Upper lobe of left lung (tissue), 6 donors: Measurements from ENCODE around the gene TMX1. TPM values are rescaled to one million over a fixed set of nuclear protein-coding genes. Genes with fewer than 3 reads are reported as not detected.
A peak's percentile ranks its signal among the peaks of the same experiment; 100 is the strongest.

ENCODE experiments used
- ATAC-seq, 2 donors: fragments of 200-7000 bp; cut with Tn5 transposase; one replicate each; pipeline ENCODE4 v1.9.1; 2022; ENCODE audit warnings: mild to moderate bottlenecking in 2 of 2, moderate library complexity in 2 of 2; ENCODE audit not compliant: low FRiP score in 2 of 2
- DNase-seq, 2 donors: peaks; one replicate each; pipeline ENCODE4 v3.0.0-alpha.2; 2019 to 2020
- H3K27ac ChIP-seq, 4 donors: fragments of 200-600 bp; sonication (generic); one replicate each; pipeline ENCODE4 v1.5.1; 2016 to 2019
- H3K27me3 ChIP-seq, 4 donors: fragments of 200-600 bp; sonication (generic); one replicate each; pipeline ENCODE4 v1.5.1; 2017 to 2019
- H3K36me3 ChIP-seq, 4 donors: fragments of 200-600 bp; sonication (generic); one replicate each; pipeline ENCODE4 v1.5.1; 2016 to 2019
- H3K4me1 ChIP-seq, 4 donors: fragments of 200-600 bp; sonication (generic); one replicate each; pipeline ENCODE4 v1.5.1; 2018 to 2019
- H3K4me3 ChIP-seq, 4 donors: fragments of 200-600 bp; sonication (generic); one replicate each; pipeline ENCODE4 v1.5.1; 2017 to 2019; ENCODE audit warnings: mild to moderate bottlenecking in 2 of 4, moderate library complexity in 1 of 4
- H3K9me3 ChIP-seq, 4 donors: fragments of 200-600 bp; sonication (generic); one replicate each; pipeline ENCODE4 v1.5.1; 2018 to 2019
- CTCF ChIP-seq, 6 experiments: fragments of 450-650 bp in 4 of 6; fragments of 200-600 bp in 2 of 6; sonication (generic) in 2 of 6; IDR thresholded peaks; one replicate each; pipeline ENCODE4 v1.5.1; 2016 to 2019; ENCODE audit warnings: antibody characterized with exemption in 6 of 6
- EP300 ChIP-seq, 4 donors: sonication (generic); formaldehyde crosslinking; IDR thresholded peaks; one replicate each; pipeline ENCODE4 v1.5.1; 2017; ENCODE audit warnings: antibody characterized with exemption in 4 of 4, control low read depth in 2 of 4
- POLR2A ChIP-seq, 4 donors: fragments of 450-650 bp; IDR thresholded peaks; one replicate each; pipeline ENCODE4 v1.5.1; 2016 to 2017; ENCODE audit warnings: antibody characterized with exemption in 4 of 4, mild to moderate bottlenecking in 2 of 4
- POLR2AphosphoS5 ChIP-seq, 2 donors: sonication (generic); formaldehyde crosslinking; IDR thresholded peaks; one replicate each; pipeline ENCODE4 v1.5.1; 2017; ENCODE audit warnings: antibody characterized with exemption in 2 of 2
- WGBS, 2 donors: methylation state at CpG; one replicate each; pipeline ENCODE4 v1.1.5; 2017 to 2018; 5-methylcytosine and 5-hydroxymethylcytosine counted together
- total RNA-seq, 6 donors: library from RNA; depleted of rRNA in 4 of 6; stranded (reverse); fragments of >200 nt in 4 of 6; gene quantifications; one replicate each; pipeline versions ENCODE4 v1.1.0 to v1.2.1, GENCODE V29; 2016 to 2021
- donor health status: DM: no; HTN: no; CAD: no; lungs with moderate emphysema.
- donor health status: DM: no; HTN: yes; CAD: no; lungs with severe emphysema.

Gene TMX1
- total RNA-seq, 6 donors from 2014 or later: 9.7 to 34.3 (median 29.1) TPM

GRCh38 chr14:51276605-51277004 lies 36.6 kb downstream of the TMX1 start:
- Histone ChIP-seq H3K9me3 (no peaks in the 10 kb centered on the region), H3K4me3 (no peak overlapping the region), H3K36me3 (no peaks in the 10 kb centered on the region), H3K27ac (no peak overlapping the region), H3K4me1 (no peaks in the 10 kb centered on the region), H3K27me3 (no peaks in the 10 kb centered on the region)
- no peak for DNase-seq
- ATAC-seq: no peak
- TF ChIP-seq POLR2AphosphoS5 (IDR thresholded peaks at IDR 0.05): no peak
- TF ChIP-seq POLR2A (IDR thresholded peaks at IDR 0.05): no peak
- TF ChIP-seq CTCF (IDR thresholded peaks at IDR 0.05): no peak
- TF ChIP-seq EP300 (IDR thresholded peaks at IDR 0.05): no peak
- WGBS, 2 donors: 94 to 97% methylated on average over 1 of the region's 1 CpG

- H3K9me3 ChIP-seq: no peaks in the 10 kb centered on the region
- no peak for TF ChIP-seq POLR2A (IDR thresholded peaks at IDR 0.05)
- TF ChIP-seq CTCF (IDR thresholded peaks at IDR 0.05): no peak
- TF ChIP-seq EP300 (IDR thresholded peaks at IDR 0.05): no peak
- TF ChIP-seq POLR2AphosphoS5 (IDR thresholded peaks at IDR 0.05): no peak
- H3K4me3 ChIP-seq: no peak overlapping the region
- H3K27ac ChIP-seq: no peak overlapping the region
- no peaks in the 10 kb centered on the region for H3K27me3 ChIP-seq
- ATAC-seq (no peak), DNase-seq (no peak)
- WGBS, 2 donors: 75 to 81% methylated on average over 4 of the region's 4 CpGs
- H3K36me3 ChIP-seq: no peaks in the 10 kb centered on the region
- H3K4me1 ChIP-seq: no peaks in the 10 kb centered on the region
Observed at GRCh38 chr14:51277753-51278415, 37.8 kb downstream of the TMX1 start.

- Histone ChIP-seq H3K4me1 (no peaks in the 10 kb centered on the region), H3K4me3 (no peak overlapping the region), H3K27ac (no peak overlapping the region), H3K36me3 (no peaks in the 10 kb centered on the region), H3K9me3 (no peaks in the 10 kb centered on the region), H3K27me3 (no peaks in the 10 kb centered on the region)
- TF ChIP-seq POLR2AphosphoS5 (IDR thresholded peaks at IDR 0.05) (no peak), CTCF (IDR thresholded peaks at IDR 0.05) (no peak), POLR2A (IDR thresholded peaks at IDR 0.05) (no peak), EP300 (IDR thresholded peaks at IDR 0.05) (no peak)
- ATAC-seq: no peak
- 50 to 76% methylated on average over 2 of the region's 2 CpGs for WGBS, 2 donors
- no peak for DNase-seq
Observed at GRCh38 chr14:51282517-51282916, 42.5 kb downstream of the TMX1 start.

- ATAC-seq: peak; percentile 63 to 88
- Histone ChIP-seq H3K4me1 (no peaks in the 10 kb centered on the region), H3K9me3 (no peaks in the 10 kb centered on the region), H3K36me3 (no peaks in the 10 kb centered on the region), H3K4me3 (no peak overlapping the region), H3K27me3 (no peaks in the 10 kb centered on the region), H3K27ac (no peak overlapping the region)
- no peak for DNase-seq
- WGBS, 2 donors: 59 to 60% methylated on average over 8 of the region's 8 CpGs
- no peak for TF ChIP-seq EP300 (IDR thresholded peaks at IDR 0.05)
- no peak for TF ChIP-seq POLR2A (IDR thresholded peaks at IDR 0.05)
- peak; percentile 51 to 82 (median 69) for TF ChIP-seq CTCF (IDR thresholded peaks at IDR 0.05)
- no peak for TF ChIP-seq POLR2AphosphoS5 (IDR thresholded peaks at IDR 0.05)
Observed at GRCh38 chr14:51283402-51284085, 43.5 kb downstream of the TMX1 start.

- DNase-seq (no peak), ATAC-seq (no peak)
- no peaks in the 10 kb centered on the region for H3K36me3 ChIP-seq
- H3K27ac ChIP-seq: no peak overlapping the region
- H3K4me1 ChIP-seq: no peaks in the 10 kb centered on the region
- H3K4me3 ChIP-seq: no peak overlapping the region
- no peaks in the 10 kb centered on the region for H3K9me3 ChIP-seq
- TF ChIP-seq EP300 (IDR thresholded peaks at IDR 0.05): no peak
- no peak for TF ChIP-seq CTCF (IDR thresholded peaks at IDR 0.05)
- TF ChIP-seq POLR2A (IDR thresholded peaks at IDR 0.05): no peak
- TF ChIP-seq POLR2AphosphoS5 (IDR thresholded peaks at IDR 0.05): no peak
- no peaks in the 10 kb centered on the region for H3K27me3 ChIP-seq
Observed at GRCh38 chr14:51284241-51284640, 44.2 kb downstream of the TMX1 start.
